Adipose tissue (tissue), 3 donors: Measurements from ENCODE around the gene ZNF565. TPM values are rescaled to one million over a fixed set of nuclear protein-coding genes. Genes with fewer than 3 reads are reported as not detected.
"Not testable (repeated sequence)": the region's sequence is repeated elsewhere in the genome, so short reads cannot be mapped to it uniquely, and the experiment has no call there.

Experiments
- H3K27ac ChIP-seq: one replicate; pipeline ENCODE4 v1.5.1; 2013; ENCODE audit warnings: low read depth, low read length
- WGBS, 3 donors: extraction: QIAGEN DNeasy Blood & Tissue Kit; methylation state at CpG; one replicate each; pipeline ENCODE4 v1.1.7; 2013; 5-methylcytosine and 5-hydroxymethylcytosine counted together
- polyA plus RNA-seq, 3 donors: library from polyadenylated mRNA; stranded (reverse); fragments of 200-250 nt; gene quantifications; one replicate each; pipeline ENCODE4 v1.2.3, GENCODE V29; 2013
- donor health status: healthy with polysubstance abuse.
- donor health status: Bipolar disorder and iron deficiency.
- donor health status: healthy.

ZNF565 gene
- polyA plus RNA-seq = 1 to 10 TPM; 2.5 TPM

DNA sequence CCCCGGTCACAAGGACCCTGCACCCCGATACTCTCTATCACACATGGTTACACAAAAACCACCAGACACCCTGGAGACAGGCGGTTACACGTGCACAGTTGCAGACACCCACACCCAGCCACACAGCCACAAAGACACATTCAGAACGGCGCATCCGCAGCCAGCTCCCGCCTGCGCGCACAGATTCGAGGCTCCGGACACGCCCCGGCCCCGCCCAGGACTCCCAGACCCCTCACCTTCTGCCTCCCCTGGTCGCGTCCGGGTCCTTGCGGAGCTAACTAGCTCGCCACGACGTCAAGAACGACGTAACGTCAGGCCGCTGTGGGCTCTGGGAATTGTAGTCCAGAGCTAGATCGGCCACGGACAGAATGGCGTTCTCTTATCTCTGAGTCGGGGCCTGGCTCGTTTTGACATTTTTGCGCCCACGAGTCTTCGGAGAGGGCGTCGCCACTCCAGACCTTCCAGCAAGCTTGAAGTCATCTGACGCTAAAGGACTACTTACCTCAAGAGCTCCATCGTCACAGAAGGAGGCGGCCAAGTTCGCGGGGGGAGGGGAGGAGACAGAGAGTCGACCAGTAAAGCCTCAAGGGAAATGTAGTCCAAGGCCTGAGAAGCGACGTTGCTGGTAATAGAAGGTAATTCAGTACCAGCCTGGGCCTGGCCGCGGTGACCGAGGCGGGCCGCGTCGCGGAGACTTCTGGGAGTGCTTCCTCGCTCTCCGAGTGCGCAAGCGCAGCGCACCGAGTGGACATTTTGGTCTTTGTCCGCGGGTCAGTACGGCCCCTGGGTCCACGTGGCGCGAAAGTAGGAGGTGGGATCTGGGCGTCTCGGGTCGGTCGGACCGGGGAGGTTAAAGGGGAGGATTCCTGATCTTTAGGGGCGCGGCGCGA lies at the start of gene ZNF565, which contains the start of gene ZNF146:
Gene ZNF565 (minus strand): TSS at position 280 of the 890 bp plus-strand sequence. CDS start 12,680 bp downstream, outside the sequence.
Gene ZNF146 (plus strand): TSS at position 721 of the 890 bp plus-strand sequence. CDS start 21,335 bp downstream, outside the sequence.
- 0% methylated on average over 73 of the region's 73 CpGs for WGBS, 3 donors

DNA sequence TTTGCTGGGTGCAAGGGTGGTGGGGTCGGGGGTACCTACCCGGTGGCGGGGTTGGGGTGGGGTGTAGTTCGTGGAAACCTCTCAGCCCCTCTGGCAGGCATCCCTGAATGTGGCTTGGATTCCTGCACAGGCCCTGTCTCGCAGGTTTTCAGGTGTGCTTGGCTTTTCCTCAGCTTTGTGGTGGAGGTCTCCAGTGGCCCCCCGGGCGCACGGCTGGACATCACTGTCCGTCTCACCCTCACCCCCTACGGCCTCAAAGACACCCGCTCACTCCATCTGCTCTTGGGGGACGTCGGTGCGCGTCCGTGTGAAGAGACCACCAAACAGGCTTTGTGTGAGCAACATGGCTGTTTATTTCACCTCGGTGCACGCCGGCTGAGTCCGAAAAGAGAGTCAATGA lies 44.7 kb upstream of the ZNF565 start:
- no peak overlapping the region for H3K27ac ChIP-seq
- 94 to 97% (median 95%) methylated on average over 20 of the region's 20 CpGs for WGBS, 3 donors

More for the DNA sequence above, at the start of gene ZNF565, which contains the start of gene ZNF146:
- peak within 1 kb of the TSS; percentile 63 for H3K27ac ChIP-seq

DNA sequence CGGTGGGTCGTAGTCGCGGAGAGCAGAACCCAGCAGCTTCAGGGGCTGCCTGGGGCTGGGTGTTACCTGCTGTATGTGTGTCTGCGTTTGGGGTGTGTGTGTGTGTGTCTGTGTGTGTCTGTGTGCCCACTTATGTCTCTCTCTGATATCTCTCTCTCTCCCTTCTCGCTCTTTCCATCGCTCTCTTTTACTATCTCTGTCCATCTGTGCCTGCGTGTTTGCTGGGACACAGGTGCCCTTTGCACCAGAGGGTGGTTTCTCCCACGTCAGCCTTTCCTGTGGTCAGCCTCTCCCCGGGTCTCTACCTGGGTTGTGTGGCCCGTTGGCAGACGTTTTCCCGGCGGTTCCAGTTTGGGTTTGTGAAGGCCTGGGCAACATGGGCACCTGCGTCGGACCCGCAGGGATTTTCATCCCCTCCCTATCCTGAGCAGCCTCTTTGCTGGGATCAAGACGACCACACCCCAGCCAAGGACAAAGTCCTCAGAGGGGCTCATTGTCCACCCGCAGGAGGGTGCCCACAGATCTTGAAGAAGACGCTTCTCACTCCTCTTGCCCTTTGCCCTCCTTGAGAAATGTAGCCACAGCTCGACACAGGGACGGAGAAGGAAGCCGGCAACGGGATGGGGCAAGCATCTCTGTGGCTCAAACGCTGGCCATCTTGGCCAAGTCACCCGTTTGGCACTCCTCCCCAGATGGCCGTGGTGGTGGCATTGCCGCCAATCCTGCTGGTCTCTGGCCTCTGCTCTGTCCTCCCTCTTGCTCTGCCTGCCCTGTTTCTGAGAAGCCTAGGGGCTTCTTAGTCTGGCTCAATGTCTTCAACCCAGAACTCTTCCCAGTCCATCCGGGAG lies 43.8 kb upstream of the ZNF565 start:
- no peak overlapping the region for H3K27ac ChIP-seq
- 86 to 89% (median 86%) methylated on average over 29 of the region's 29 CpGs for WGBS, 3 donors

DNA sequence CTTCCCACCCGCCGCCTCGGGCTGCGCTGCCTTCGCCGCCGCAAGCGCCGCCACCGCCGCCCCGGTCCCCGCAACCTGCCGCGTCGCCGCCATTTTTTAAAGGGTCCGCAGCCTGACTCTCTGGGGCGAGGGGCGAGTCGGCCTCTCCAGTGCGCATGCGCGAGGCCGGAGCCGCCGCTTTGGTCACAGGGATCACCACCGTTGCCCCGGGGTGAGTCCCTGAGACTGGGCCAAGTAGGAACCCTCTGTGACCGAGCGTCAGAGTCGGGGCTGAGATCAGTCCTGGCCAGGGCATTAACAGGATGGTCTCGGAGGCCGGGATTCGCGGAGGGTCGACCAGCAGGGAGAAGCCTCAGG lies 43.0 kb upstream of the ZNF565 start:
- no peak overlapping the region for H3K27ac ChIP-seq
- WGBS, 3 donors = 8 to 12% (median 8%) methylated on average over 35 to 37 of the region's 37 CpGs

DNA sequence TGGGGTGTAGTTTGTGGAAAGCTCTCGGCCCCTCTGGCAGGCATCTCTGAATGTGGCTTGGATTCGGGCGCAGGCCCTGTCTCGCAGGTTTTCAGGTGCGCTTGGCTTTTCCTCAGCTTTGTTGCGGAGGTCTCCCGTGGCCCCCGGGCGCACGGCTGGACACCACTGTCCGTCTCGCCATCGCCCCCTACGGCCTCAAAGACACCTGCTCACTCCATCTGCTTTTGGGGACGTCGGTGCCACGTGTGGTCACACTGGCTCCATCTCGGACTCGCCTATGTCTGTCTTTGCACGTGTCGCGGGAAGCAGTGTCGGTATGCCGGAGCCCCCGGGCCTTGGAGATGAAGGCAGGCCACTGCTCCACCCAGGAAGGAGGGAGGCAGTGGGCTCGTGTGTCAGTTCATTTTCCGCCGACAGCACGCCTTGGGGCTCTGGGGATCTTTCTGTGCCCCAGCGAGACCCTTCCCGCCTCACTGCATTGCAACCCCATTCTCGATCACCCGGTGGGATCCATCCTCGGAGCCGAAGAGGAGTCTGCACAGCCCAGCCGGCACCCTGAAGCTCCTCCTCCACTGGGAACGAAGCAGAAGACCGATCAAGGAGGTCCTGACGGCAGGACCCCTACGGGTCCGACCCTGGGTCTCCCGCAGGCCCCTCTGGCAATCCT lies 42.5 kb upstream of the ZNF565 start:
- H3K27ac ChIP-seq = no peak overlapping the region
- 62 to 65% (median 63%) methylated on average over 42 of the region's 42 CpGs for WGBS, 3 donors

DNA sequence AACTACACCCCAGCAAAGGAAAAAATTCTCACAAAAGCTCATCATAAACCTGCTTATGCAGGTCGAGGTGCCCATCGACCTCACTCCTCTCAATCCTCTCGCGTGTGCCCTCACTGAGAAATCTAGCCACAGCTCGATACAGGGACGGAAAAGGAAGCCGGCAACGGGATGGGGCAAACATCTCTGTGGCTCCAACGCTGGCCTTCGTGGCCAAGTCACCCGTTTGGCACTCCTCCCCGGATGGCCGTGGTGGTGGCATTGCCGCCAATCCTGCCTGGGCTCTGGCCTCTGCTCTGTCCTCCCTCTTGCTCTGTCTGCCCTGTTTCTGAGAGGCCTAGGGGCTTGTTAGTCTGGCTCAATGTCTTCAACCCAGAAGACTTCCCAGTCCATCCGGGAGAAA lies 41.6 kb upstream of the ZNF565 start:
- H3K27ac ChIP-seq = no peak overlapping the region
- 96 to 97% (median 97%) methylated on average over 15 of the region's 15 CpGs for WGBS, 3 donors

DNA sequence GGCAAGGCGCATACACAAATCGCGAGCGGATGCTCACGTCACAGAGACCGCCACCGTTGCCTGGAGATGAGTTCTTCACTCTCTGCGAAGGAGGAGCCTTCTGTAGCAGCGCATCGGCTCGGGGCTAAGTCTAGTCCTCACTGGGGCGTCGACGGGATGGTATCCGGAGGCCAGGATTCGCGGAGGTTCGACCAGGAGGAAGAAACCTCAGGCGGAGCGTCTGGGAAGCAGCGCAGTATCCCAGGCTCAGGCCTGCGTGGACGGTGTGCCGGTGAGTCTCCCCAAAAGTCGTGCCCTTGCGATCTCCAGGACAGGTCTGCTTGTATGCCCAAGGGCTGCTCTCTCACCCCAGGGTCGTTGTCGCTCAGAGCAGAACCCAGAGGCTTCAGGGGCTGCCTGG lies 40.9 kb upstream of the ZNF565 start:
- 95 to 96% (median 95%) methylated on average over 28 of the region's 28 CpGs for WGBS, 3 donors
- no peak overlapping the region for H3K27ac ChIP-seq

DNA sequence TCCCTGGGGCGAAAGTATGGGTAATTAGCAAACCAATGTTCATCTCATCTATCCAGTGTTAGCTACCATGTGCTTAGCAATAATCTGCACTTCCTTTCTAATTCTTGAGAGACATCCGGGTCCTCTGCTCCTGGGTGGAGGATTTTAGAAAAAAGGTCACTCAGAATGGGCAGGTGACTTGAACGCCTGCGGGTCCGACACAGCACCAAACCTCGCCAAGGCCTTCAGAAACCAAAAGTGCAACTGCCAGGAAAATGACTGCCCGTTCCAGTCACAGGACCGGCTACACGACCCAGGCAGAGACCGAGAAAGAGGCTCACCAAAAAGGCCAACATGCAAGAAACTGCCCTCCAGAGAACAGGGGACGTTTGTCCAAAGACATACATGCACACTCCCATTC lies 40.4 kb upstream of the ZNF565 start:
- no peak overlapping the region for H3K27ac ChIP-seq
- WGBS, 3 donors = 84 to 94% (median 91%) methylated on average over 11 of the region's 11 CpGs

DNA sequence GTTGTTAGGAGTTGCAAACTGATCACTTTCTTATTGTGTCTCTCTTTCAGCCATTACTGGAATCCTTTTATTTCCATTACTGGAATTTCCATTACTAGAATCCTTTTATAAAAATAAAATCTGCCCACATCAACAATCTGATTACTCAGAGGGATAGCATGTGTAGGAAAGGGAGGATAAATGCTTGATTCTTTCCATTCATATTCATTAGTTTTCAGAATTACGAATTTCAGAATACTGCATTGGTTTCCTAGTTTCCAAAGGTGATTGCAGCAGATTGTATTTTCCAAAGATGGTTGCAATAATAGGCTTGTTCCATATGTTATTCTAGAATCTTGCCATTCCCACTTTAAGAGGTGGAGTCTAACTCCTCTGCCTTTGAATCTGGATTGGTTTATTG lies 37.6 kb upstream of the ZNF565 start:
- no peak overlapping the region for H3K27ac ChIP-seq
- 59 to 79% (median 73%) methylated on average over 1 of the region's 1 CpG for WGBS, 3 donors

DNA sequence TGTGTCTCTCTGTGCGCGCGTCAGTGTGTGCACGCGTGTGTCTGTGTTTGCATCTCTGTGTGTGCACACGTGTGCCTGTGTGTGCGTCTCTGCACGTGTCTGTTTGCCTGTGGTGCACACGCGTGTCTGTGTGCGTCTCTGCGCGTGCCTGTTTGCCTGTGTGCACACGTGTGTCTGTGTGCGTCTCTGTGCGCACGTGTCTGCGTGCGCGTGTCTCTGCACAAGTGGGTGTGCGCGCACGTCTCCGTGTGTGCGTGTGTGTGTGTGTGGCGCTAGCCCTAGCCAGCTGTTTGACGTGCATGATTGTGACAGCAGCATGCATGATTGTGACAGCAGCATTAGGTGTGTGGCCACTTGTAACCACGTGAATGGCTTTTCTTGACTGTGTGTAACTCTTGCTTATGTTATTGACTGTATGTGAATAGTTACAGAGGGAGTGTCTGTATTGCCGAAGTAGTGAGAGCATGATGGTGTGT lies 31.6 kb upstream of the ZNF565 start:
- 14 to 37% (median 27%) methylated on average over 29 of the region's 29 CpGs for WGBS, 3 donors
- no peak overlapping the region for H3K27ac ChIP-seq

DNA sequence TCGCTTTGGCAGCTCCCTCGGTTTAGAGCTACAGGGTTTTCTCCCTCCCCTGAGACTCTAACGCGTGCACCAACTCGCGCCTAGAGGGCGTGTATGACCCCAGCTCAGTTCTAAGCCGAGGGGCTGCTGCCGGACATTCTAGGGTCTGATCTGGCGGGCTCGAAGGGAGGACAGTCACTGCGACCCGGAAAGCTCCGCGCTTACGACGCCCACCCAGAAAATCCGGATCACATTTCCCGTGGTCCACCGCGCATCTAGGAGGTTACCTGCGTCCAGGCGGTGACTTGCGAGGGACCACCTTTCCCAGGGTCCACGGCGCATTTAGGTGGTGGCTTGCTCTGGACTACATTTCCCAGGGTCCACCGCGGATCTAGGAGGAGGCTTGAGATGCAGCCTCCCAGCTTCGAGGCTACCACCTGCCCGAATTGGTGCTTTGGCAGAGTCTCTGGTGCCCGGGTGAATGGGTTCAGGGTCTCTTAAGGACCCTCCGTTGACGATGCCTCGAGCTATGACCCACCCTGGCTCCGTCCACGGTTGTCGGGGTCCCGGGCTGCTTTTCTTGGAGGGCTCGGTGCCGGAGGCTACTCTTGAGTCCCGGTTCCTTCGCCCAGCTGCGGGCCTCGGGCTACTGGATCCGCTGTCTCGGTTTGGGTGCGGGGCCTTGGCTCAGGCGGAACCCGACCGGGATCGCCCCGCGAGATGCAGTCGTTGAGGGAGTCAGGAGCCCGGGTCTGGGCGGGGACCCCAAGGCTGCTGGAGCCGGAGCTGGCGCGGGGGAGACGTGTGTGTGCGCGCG lies 30.9 kb upstream of the ZNF565 start:
- no peak overlapping the region for H3K27ac ChIP-seq
- 1 to 5% (median 3%) methylated on average over 63 of the region's 63 CpGs for WGBS, 3 donors

DNA sequence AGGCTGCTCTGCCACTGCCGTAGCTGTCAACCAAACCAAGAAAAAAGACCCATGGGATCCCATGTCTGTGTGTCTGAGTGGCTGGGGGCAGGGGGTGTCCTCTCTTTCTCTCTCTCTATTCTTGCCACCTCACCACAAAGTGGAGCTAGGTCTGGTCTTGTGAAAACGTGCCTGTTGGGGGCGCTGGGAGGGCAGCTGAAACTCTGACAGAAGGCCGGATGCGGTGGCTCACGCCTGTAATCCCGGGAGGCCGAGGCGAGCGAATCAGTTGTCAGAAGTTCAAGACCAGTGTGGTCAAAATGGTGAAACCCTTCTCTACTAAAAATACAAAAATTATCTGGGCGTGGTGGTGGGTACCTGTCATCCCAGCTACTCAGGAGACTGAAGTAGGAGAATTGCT lies 29.6 kb upstream of the ZNF565 start:
- WGBS, 3 donors = 62 to 84% (median 74%) methylated on average over 11 of the region's 11 CpGs
- no peak overlapping the region for H3K27ac ChIP-seq

DNA sequence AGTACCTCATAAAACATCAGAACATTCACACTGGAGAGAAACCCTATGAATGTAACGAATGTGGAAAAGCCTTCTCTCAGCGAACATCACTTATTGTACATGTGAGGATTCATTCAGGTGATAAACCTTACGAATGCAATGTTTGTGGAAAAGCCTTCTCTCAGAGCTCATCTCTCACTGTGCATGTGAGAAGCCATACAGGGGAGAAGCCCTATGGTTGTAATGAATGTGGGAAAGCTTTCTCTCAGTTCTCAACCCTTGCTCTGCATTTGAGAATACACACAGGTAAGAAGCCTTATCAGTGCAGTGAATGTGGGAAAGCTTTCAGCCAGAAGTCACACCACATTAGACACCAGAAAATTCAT lies 22.5 kb upstream of the ZNF565 start:
- 97 to 100% (median 99%) methylated on average over 3 of the region's 3 CpGs for WGBS, 3 donors
- H3K27ac ChIP-seq = no peak overlapping the region

DNA sequence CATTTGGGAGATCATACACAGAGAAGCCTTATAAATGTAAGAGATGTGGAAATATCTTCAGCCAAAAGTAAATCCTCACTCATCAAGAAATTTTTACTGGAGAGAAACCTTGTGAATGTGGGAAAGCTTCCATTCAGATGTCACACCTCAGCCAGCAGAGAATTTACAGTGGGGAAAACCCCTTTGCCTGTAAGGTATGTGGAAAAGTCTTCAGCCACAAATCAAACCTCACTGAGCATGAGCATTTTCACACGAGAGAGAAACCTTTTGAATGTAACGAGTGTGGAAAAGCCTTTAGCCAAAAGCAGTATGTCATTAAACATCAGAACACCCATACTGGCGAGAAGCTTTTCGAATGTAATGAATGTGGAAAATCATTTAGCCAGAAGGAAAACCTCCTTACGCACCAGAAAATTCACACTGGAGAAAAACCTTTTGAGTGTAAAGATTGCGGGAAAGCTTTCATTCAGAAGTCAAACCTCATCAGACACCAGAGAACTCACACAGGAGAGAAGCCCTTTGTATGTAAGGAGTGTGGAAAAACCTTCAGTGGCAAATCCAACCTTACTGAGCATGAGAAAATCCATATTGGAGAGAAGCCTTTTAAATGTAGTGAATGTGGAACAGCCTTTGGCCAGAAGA lies 22.0 kb upstream of the ZNF565 start:
- no peak overlapping the region for H3K27ac ChIP-seq
- 98 to 100% (median 99%) methylated on average over 6 of the region's 6 CpGs for WGBS, 3 donors

DNA sequence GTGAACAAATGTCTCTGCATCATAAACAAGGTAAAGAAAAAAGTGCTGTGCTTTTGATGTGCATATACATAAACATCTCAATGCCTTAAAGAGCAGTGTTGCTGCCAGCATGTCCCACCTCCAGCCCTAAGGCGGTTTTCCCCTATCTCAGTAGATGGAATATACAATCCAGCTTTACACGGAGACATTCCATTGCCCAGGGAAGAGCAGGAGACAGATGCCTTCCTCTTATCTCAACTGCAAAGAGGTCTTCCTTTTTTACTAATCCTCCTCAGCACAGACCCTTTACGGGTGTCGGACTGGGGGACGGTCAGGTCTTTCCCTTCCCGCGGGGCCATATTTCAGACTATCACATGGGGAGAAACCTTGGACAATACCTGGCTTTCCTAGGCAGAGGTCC lies 19.2 kb upstream of the ZNF565 start:
- not testable (repeated sequence) for H3K27ac ChIP-seq
- WGBS, 3 donors = 70 to 91% (median 85%) methylated on average over 7 of the region's 7 CpGs

DNA sequence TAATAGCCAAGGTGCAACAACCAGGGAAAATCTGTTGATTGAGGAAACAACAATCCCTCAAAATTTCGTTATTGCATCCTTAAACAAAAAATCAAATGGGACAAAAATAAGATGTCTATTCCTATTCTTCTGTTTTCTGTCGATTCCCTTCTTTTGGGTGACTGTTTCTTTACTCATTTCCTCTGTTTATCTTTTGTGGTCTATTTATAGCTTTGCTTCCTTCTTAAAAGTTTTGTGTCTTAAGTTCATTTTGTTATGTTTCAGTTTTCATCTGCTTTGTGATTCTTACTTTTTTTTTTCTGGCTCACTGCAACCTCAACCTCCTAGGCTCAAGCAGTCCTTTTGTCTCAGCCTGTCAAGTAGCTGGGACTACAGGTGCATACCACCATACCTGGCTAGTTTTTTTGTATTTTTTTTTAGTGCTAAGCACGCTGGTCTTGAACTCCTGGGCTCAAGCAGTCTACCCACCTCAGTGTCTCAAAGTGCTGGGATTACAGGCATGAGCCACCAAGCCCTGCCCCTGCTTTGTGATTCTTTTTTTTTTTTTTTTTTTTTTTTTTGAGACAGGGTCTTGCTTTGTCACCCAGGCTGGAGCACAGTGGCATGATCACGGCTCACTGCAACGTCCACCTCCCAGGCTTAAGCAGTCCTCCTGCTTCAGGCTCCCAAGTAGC lies 10.9 kb upstream of the ZNF565 start:
- 53 to 66% (median 63%) methylated on average over 5 of the region's 5 CpGs for WGBS, 3 donors
- no peak overlapping the region for H3K27ac ChIP-seq

DNA sequence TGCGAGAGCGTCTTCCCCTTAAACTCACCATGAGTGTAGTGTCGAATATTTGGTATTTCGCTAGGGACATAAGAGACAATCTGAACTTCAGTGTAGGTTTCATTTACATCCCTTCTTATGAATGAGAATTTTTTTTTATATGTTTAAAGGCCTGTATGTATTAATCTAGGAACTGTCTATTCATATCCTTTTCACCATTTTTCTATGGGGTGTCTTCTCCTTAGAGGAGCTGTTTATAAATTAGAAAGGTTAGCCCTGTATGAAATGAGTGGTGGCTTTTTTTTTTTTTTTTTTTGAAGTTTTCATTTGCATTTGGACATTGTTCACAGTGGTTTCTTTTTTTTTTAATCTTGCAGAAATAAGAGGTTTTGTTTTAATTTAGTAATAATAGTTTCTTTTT lies 8.0 kb upstream of the ZNF565 start:
- 97 to 99% (median 99%) methylated on average over 4 of the region's 4 CpGs for WGBS, 3 donors
- H3K27ac ChIP-seq = no peak overlapping the region
